Trophoblast cell (in vitro differentiated cells and primary cell): ENCODE data around the gene AOAH.
A peak's percentile ranks its signal among the peaks of the same experiment; 100 is the strongest.
"Not testable (repeated sequence)": the region's sequence is repeated elsewhere in the genome, so short reads cannot be mapped to it uniquely, and the experiment has no call there.

Experiments
- DNase-seq, 2 donors: peaks; one replicate each; pipeline ENCODE4 v3.0.0-alpha.2; 2016
- H2AFZ ChIP-seq: 2 replicates; pipeline ENCODE4 v1.6.1; 2013; ENCODE audit warnings: low read length, moderate library complexity, mild to moderate bottlenecking; ENCODE audit not compliant: insufficient read depth, poor library complexity
- H2AK5ac ChIP-seq: 2 replicates; pipeline ENCODE4 v1.6.1; 2013; ENCODE audit warnings: mild to moderate bottlenecking, low read length
- H2BK120ac ChIP-seq: 2 replicates; pipeline ENCODE4 v1.6.1; 2013; ENCODE audit warnings: low read length, mild to moderate bottlenecking, moderate library complexity; ENCODE audit not compliant: insufficient read depth, poor library complexity
- H2BK12ac ChIP-seq: 2 replicates; pipeline ENCODE4 v1.6.1; 2013; ENCODE audit warnings: mild to moderate bottlenecking, low read length, moderate library complexity
- H2BK5ac ChIP-seq: 2 replicates; pipeline ENCODE4 v1.6.1; 2013; ENCODE audit warnings: low read length, low read depth, moderate library complexity, mild to moderate bottlenecking; ENCODE audit not compliant: poor library complexity
- H3K14ac ChIP-seq: 2 replicates; pipeline ENCODE4 v1.6.1; 2013; ENCODE audit warnings: mild to moderate bottlenecking, low read length
- H3K18ac ChIP-seq: 2 replicates; pipeline ENCODE4 v1.6.1; 2013; ENCODE audit warnings: mild to moderate bottlenecking, low read length
- H3K23ac ChIP-seq: 2 replicates; pipeline ENCODE4 v1.6.1; 2013; ENCODE audit warnings: low read length
- H3K27ac ChIP-seq: 2 replicates; pipeline ENCODE4 v1.5.1; 2013; ENCODE audit warnings: low read depth, mild to moderate bottlenecking, inconsistent platforms, low read length, moderate library complexity
- H3K27me3 ChIP-seq: 2 replicates; pipeline ENCODE4 v1.6.1; 2013; ENCODE audit warnings: inconsistent platforms, mild to moderate bottlenecking, low read length, moderate library complexity; ENCODE audit not compliant: insufficient read depth
- H3K36me3 ChIP-seq, 2 experiments: 1 replicate in 1 of 2; 2 replicates in 1 of 2; pipeline ENCODE4 v1.6.1; 2013; ENCODE audit warnings: low read length in 2 of 2, mild to moderate bottlenecking in 2 of 2, moderate library complexity in 1 of 2; ENCODE audit not compliant: insufficient read depth in 2 of 2, control insufficient read depth in 1 of 2
- H3K4ac ChIP-seq: 2 replicates; pipeline ENCODE4 v1.6.1; 2013; ENCODE audit warnings: low read depth, mild to moderate bottlenecking, low read length, moderate library complexity
- H3K4me1 ChIP-seq, 2 experiments: 1 replicate in 1 of 2; 2 replicates in 1 of 2; pipeline ENCODE4 v1.6.1; 2013; ENCODE audit warnings: low read length in 2 of 2, mild to moderate bottlenecking in 2 of 2, moderate library complexity in 1 of 2; ENCODE audit not compliant: insufficient read depth in 2 of 2, control insufficient read depth in 1 of 2
- H3K4me2 ChIP-seq: 2 replicates; pipeline ENCODE4 v1.6.1; 2013; ENCODE audit warnings: inconsistent platforms, mild to moderate bottlenecking, low read length, moderate library complexity
- H3K4me3 ChIP-seq: 2 replicates; pipeline ENCODE4 v1.5.1; 2013; ENCODE audit warnings: mild to moderate bottlenecking, low read depth, low read length, inconsistent platforms
- H3K79me1 ChIP-seq: one replicate; pipeline ENCODE4 v1.6.1; 2013; ENCODE audit warnings: low read length
- H3K79me2 ChIP-seq: 2 replicates; pipeline ENCODE4 v1.6.1; 2013; ENCODE audit warnings: low read length, mild to moderate bottlenecking; ENCODE audit not compliant: control insufficient read depth, insufficient read depth, poor library complexity
- H3K9ac ChIP-seq: 2 replicates; pipeline ENCODE4 v1.6.1; 2013; ENCODE audit warnings: mild to moderate bottlenecking, low read length
- H3K9me3 ChIP-seq: 2 replicates; pipeline ENCODE4 v1.6.1; 2013; ENCODE audit warnings: low read depth, mild to moderate bottlenecking, control low read depth, inconsistent platforms, low read length; ENCODE audit not compliant: insufficient read depth
- H4K12ac ChIP-seq: 2 replicates; pipeline ENCODE4 v1.6.1; 2013; ENCODE audit warnings: low read depth, mild to moderate bottlenecking, low read length, moderate library complexity
- H4K8ac ChIP-seq: 2 replicates; pipeline ENCODE4 v1.6.1; 2013; ENCODE audit warnings: low read depth, mild to moderate bottlenecking, low read length, moderate library complexity
- H4K91ac ChIP-seq: one replicate; pipeline ENCODE4 v1.6.1; 2013; ENCODE audit warnings: low read depth, mild to moderate bottlenecking, low read length, moderate library complexity
- WGBS: extraction: QIAGEN DNeasy Blood & Tissue Kit; methylation state at CpG from one replicate; pipeline ENCODE4 v1.1.7; 2013; ENCODE audit warnings: missing lambda C conversion rate; ENCODE audit not compliant: insufficient read length, insufficient coverage; ENCODE audit errors: extremely low coverage; 5-methylcytosine and 5-hydroxymethylcytosine counted together

AOAH gene

DNA sequence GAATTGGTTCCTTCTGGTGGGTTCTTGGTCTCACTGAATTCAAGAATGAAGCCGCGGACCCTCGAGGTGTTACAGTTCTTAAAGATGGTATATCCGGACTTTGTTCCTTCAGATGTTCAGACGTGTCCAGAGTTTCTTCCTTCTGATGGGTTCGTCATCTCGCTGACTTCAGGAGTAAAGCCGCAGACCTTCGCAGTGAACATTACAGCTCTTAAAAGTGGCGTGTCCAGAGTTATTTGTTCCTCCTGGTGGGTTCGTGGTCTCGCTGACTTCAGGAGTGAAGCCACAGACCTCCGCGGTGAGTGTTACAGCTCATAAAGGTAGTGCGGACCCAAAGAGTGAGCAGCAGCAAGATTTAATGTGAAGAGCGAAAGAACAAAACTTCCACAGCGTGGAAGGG lies 220.1 kb downstream of the AOAH start:
- not testable (repeated sequence) for H3K9me3 ChIP-seq, H2BK5ac ChIP-seq, H3K23ac ChIP-seq, H3K79me2 ChIP-seq, H3K9ac ChIP-seq, H3K27me3 ChIP-seq, H3K36me3 ChIP-seq, H3K79me1 ChIP-seq, H4K8ac ChIP-seq, H2AK5ac ChIP-seq, H2BK120ac ChIP-seq, H3K4me2 ChIP-seq, H3K4me3 ChIP-seq, H2AFZ ChIP-seq, H3K4me1 ChIP-seq, H2BK12ac ChIP-seq, H3K18ac ChIP-seq, H3K14ac ChIP-seq, H4K12ac ChIP-seq, H4K91ac ChIP-seq, H3K27ac ChIP-seq, DNase-seq, H3K4ac ChIP-seq
- WGBS = no CpG with 5 or more reads among the region's 17 CpGs

DNA sequence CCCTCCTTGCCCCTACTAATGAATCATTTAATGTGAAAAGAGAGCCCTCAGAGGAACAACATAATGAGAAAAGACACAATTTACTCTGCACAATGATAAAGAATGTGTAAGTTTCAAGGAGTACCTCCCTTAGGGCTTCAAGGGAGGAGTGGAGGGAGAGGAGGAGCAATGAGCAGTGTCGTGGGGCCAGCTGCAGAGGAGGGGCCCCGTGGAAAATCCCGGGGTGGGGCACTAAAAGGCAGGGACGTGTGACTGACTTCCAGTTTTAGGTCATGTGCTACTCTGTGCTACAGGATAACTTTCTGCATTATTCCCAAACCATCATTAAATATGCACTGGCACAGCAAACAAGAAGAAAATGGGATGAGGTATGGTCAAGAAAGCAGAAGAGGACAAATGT lies 226.5 kb downstream of the AOAH start:
- Histone ChIP-seq H3K27me3 (no peaks in the 10 kb centered on the region), H2BK120ac (no peak overlapping the region), H4K8ac (no peak overlapping the region), H3K14ac (no peak overlapping the region), H3K23ac (no peak overlapping the region), H3K27ac (no peak overlapping the region), H3K4ac (no peak overlapping the region), H3K79me1 (no peaks in the 10 kb centered on the region), H2BK5ac (no peak overlapping the region), H3K4me2 (no peak overlapping the region), H4K91ac (no peak overlapping the region), H2AK5ac (no peak overlapping the region), H3K18ac (no peak overlapping the region), H2BK12ac (no peak overlapping the region), H3K9me3 (no peaks in the 10 kb centered on the region), H4K12ac (no peak overlapping the region), H3K79me2 (no peaks in the 10 kb centered on the region), H3K4me1 (peaks cover 0 to 3% of the 10 kb centered on the region in 2 experiments), H3K9ac (no peak overlapping the region), H3K36me3 (no peaks in the 10 kb centered on the region), H2AFZ (no peak overlapping the region), H3K4me3 (no peak overlapping the region)
- no CpG with 5 or more reads among the region's 4 CpGs for WGBS
- no peak for DNase-seq

DNA sequence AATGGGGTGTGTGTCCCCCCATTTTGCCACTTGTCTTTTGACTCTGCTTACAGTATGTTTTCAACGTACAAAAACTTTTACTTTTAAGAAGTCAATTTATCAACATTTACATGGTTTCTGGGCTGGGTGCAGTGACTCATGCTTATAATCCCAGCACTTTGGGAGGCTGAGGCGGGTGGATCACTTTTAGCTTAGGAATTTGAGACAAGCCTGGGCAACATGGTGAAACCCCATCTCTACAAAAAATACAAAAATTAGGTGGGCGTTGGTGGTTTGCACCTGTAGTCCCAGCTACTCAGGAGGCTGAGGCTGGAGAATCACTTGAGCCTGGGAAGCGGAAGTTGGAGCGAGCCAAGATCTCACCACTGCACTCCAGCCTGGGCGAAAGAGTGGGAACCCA lies 227.1 kb downstream of the AOAH start:
- Histone ChIP-seq H4K8ac (peak overlapping the region; percentile 23), H2BK12ac (peak overlapping the region; percentile 60)
- not testable (repeated sequence) for H3K4me2 ChIP-seq, H3K79me1 ChIP-seq, H2AFZ ChIP-seq, H3K9ac ChIP-seq, H2BK120ac ChIP-seq, H2BK5ac ChIP-seq, H3K4me1 ChIP-seq, H3K36me3 ChIP-seq, H2AK5ac ChIP-seq, H4K91ac ChIP-seq, H3K14ac ChIP-seq, H3K27ac ChIP-seq, H3K4me3 ChIP-seq, H3K9me3 ChIP-seq, H3K18ac ChIP-seq, H3K23ac ChIP-seq, H3K79me2 ChIP-seq, H3K4ac ChIP-seq, DNase-seq, H4K12ac ChIP-seq, H3K27me3 ChIP-seq
- WGBS = no CpG with 5 or more reads among the region's 6 CpGs

DNA sequence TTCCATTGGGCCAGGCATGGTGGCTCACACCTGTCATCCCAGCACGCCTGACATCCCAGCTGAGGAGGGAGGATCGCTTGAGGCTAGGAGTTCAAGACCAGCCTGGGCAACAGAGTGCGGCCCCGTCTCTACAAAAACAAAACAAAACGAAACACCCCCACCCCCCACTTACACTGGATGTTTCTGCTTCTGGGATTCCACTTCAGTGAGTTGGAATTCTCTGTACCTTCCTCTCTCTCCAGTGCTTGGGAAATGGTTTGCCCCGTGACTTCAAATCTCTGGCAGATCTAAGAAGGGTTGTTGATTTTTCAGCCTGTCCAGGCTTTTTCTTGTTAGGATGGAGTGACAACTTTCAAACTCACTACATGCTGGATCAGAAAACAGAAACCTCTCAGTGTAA lies 227.7 kb downstream of the AOAH start:
- Histone ChIP-seq H3K4me3 (no peak overlapping the region), H3K9ac (no peak overlapping the region), H3K9me3 (no peaks in the 10 kb centered on the region), H4K91ac (no peak overlapping the region), H3K4me2 (no peak overlapping the region), H3K36me3 (no peaks in the 10 kb centered on the region), H4K12ac (no peak overlapping the region), H3K4ac (no peak overlapping the region), H3K79me1 (no peaks in the 10 kb centered on the region), H2AK5ac (no peak overlapping the region), H3K18ac (no peak overlapping the region), H2BK5ac (no peak overlapping the region), H3K27me3 (no peaks in the 10 kb centered on the region), H4K8ac (no peak overlapping the region), H2BK12ac (peak overlapping the region; percentile 9), H2AFZ (no peak overlapping the region), H3K14ac (no peak overlapping the region), H2BK120ac (no peak overlapping the region), H3K23ac (no peak overlapping the region), H3K4me1 (peaks cover 0 to 3% of the 10 kb centered on the region in 2 experiments), H3K79me2 (no peaks in the 10 kb centered on the region), H3K27ac (no peak overlapping the region)
- WGBS = no CpG with 5 or more reads among the region's 6 CpGs
- DNase-seq = peak; percentile 54 to 56
